Measurements from ENCODE around the gene NINL.
"Not testable (repeated sequence)": the region's sequence is repeated elsewhere in the genome, so short reads cannot be mapped to it uniquely, and the experiment has no call there.

NINL gene

GRCh38 chr20:25592135-25592852 lies 7.0 kb upstream of the NINL start:
- TF ChIP-seq CTCF (IDR thresholded peaks at IDR 0.05; ENCODE audit: insufficient read depth, low read depth, low read length, missing control alignments), result no peak
- H3K4me3 ChIP-seq (ENCODE audit: low read depth, low read length), result no peak overlapping the region
- DNase-seq (ENCODE audit: low read depth), result no peak

DNA sequence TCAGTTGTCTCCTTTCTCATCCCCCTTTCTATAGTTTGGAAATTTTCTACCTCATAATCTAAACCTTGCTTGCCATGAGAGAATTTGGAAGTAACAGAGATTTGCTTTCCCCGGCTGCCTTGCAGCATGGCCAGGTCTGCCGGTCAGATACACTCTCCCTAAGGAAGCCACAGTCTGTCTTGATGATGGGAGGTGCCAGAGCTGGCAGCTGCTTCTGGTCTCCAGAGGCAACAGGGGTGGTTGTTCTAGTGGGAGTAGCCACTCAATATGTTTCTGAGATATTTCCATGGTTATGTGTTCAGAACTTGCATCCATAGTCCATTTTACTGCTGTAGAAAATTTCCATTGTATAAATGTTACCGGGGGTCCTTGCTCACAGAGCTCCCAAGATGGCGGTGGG lies 5.4 kb upstream of the NINL start:
- H3K4me3 ChIP-seq (ENCODE audit: low read depth, low read length); DNase-seq (ENCODE audit: low read depth): not testable (repeated sequence)

DNA sequence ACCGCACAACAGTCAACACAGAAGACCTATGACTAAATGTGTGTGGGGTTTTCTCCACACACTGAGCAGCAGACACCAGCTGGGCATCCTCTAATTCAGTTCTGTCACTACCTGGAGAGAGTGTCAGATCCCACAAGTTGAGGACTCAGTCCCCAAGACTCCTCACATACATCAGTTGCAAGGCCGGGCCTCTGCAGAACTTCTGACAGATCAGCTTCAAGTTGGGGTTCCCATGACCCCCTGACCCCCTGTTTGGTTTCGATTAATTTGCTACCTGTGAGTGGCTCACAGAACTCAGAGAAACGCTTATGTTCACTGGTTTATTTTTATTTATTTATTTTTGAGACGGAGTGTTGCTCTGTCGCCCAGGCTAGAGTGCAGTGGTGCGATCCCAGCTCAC lies 3.2 kb upstream of the NINL start:
- TF ChIP-seq CTCF (IDR thresholded peaks at IDR 0.05; ENCODE audit: insufficient read depth, low read depth, low read length, missing control alignments), result no peak
- H3K4me3 ChIP-seq (ENCODE audit: low read depth, low read length), result no peak overlapping the region
- DNase-seq (ENCODE audit: low read depth), result no peak

DNA sequence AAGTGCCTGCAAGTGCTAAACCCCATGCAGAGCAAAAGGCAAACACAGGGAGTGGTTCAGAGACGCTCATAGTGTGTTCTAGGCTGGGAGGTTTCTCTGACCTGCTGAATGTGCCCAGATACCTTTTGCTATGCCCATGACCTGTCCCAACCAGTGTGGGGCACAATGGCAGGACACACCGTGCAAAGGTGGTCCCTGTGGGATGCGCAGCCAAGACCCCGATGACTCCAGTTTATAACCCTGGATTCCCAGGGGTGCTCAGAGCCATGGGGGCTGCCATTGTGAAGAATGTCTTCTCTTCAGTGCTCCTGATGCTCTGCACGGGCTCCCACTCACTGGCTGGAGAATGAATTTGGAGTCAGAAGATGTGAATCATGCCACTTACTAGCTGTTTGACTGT lies 2.2 kb upstream of the NINL start:
- TF ChIP-seq CTCF (IDR thresholded peaks at IDR 0.05; ENCODE audit: insufficient read depth, low read depth, low read length, missing control alignments), result no peak
- H3K4me3 ChIP-seq (ENCODE audit: low read depth, low read length), result no peak overlapping the region
- no peak for DNase-seq (ENCODE audit: low read depth)

DNA sequence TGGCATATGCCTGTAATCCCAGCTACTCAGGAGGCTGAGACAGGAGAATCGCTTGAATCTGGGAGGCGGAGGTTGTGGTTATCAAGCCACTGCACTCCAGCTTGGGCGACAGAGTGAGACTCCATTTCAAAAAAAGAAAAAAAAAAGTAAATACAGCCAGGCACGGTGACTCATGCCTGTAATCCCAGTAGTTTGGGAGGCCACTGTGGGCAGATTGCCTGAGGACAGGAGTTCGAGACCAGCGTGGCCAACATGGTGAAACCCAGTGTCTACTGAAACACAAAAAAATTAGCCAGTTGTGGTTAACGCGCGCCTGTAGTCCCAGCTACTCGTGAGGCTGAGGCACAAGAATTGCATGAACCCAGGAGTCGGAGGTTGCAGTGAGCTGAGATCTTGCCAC lies 1.5 kb upstream of the NINL start:
- no peak for DNase-seq (ENCODE audit: low read depth)
- H3K4me3 ChIP-seq (ENCODE audit: low read depth, low read length), result no peak overlapping the region
- TF ChIP-seq CTCF (IDR thresholded peaks at IDR 0.05; ENCODE audit: insufficient read depth, low read depth, low read length, missing control alignments), result no peak

DNA sequence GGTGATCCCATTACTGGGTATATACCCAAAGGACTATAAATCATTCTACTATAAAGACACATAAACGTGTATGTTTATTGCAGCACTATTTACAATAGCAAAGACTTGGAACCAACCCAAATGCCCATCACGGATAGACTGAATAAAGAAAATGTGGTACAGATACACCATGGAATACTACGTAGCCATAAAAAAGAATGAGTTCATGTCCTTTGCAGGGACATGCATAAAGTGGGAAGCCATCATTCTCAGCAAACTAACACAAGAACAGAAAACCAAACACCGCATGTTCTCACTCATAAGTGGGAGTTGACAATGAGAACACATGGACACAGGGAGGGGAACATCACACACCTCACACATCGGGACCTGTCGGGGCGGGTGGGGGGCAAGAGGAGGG lies 1.7 kb downstream of the NINL start:
- not testable (repeated sequence) for DNase-seq (ENCODE audit: low read depth); H3K4me3 ChIP-seq (ENCODE audit: low read depth, low read length)

GRCh38 chr20:25580711-25581110 lies 4.6 kb downstream of the NINL start:
- no peak for TF ChIP-seq CTCF (IDR thresholded peaks at IDR 0.05; ENCODE audit: insufficient read depth, low read depth, low read length, missing control alignments)
- H3K4me3 ChIP-seq (ENCODE audit: low read depth, low read length), result no peak overlapping the region
- DNase-seq (ENCODE audit: low read depth), result no peak

DNA sequence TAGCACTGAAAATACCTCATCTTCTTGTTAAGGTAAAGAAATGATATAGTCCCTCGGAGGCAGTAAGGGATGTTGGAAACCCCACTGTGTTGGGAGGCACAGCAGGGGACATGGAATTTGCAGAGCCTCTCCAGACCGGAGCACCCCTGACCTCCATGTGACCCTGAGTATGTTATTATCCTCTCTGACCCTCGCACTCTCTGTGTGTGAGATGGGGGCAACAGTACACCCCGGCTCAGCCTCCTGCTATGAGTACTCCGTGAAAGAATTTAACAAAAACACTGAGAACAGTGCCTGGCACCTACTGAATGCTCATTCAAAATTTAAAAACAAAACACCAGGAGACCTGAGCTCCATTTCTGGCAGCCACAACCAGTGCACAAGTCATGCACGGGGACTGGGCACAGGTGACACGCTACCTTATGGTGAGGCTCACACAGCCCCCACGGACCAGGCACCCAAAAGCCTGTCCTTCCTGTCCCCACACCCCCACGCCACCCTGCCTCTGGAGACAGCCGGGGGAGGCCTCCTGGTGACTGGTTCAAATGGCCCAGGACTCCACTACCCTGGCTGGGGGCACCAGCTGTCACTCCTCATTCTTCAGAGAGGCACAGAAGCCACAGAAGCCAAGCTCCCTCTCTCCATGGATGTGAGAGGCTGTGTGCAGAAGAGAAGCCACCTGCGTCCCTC lies 6.1 kb downstream of the NINL start:
- TF ChIP-seq CTCF (IDR thresholded peaks at IDR 0.05; ENCODE audit: insufficient read depth, low read depth, low read length, missing control alignments), result no peak
- DNase-seq (ENCODE audit: low read depth), result no peak
- no peak overlapping the region for H3K4me3 ChIP-seq (ENCODE audit: low read depth, low read length)

Data from GM12865 (cell line).